Activated CD8-positive, alpha-beta memory T cell treated with anti-CD3 and anti-CD28 coated beads, Interleukin-2, amount 50 U/mL, for 1 hour (primary cell): ENCODE results near the gene ERCC1.
"Not testable (repeated sequence)": the region's sequence is repeated elsewhere in the genome, so short reads cannot be mapped to it uniquely, and the experiment has no call there.

Experiments used
- DNase-seq: peaks from one replicate; pipeline ENCODE4 v3.0.0-alpha.2; 2020; ENCODE audit errors: extremely low read depth

Gene ERCC1

GRCh38 chr19:45455707-45456499, 32.2 kb upstream of the ERCC1 start:
- no peak for DNase-seq

- no peak for DNase-seq
Measured at GRCh38 chr19:45451850-45452387, 28.2 kb upstream of the ERCC1 start.

- DNase-seq, result no peak
Measured at GRCh38 chr19:45451131-45451849, 27.6 kb upstream of the ERCC1 start.

DNA sequence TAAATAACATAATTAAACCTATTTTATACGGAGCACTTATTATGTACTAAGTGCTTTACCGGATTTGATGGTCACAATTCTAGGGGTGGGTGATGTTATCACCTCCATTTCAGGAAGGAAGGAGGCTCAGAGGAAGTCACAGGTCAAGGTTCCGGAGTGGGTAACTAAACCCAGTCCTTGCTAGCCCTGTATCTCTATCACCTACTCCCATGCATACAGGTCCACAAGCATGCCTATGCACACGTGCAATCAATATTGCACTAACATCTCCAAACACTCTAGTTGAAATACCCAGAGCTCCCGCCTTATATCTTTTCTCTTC, 26.3 kb upstream of the ERCC1 start:
- DNase-seq, result no peak

DNA sequence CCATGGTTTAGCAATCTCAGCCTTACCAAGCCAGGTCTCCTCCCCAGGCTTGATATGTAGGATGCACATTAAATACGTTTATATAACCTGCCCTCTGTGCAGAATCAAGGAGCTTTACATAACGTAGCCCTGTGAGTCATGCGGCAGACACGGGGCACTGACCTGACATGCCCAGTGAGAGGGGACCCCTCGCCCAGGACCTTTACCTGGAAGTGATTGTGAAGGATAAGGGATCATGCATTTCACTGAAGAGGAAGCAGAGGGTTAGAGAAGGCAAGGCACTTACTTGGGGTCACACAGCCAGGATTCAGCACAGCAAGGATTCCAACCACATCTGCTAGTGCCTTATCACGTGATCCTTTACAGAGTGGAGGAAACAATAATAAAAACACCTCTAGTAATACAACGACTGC, 25.2 kb upstream of the ERCC1 start:
- DNase-seq, result no peak

DNA sequence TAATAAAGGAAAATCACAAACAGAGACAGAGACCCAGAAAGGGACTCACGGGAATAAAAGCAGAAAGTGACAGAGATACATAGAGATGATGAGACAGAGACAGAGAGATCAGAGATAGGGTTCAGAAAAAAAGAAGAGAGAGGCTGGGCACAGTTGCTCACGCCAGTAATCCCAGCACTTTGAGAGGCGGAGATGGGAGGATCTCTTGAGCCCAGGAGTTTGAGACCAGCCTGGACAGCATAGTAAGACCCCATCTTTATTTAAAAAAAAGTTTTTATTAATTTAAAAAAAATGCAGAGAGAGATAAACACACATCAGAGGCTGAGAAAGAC, 24.7 kb upstream of the ERCC1 start:
- no peak for DNase-seq

- no peak for DNase-seq
Measured at GRCh38 chr19:45446944-45447343, 23.2 kb upstream of the ERCC1 start.

DNA sequence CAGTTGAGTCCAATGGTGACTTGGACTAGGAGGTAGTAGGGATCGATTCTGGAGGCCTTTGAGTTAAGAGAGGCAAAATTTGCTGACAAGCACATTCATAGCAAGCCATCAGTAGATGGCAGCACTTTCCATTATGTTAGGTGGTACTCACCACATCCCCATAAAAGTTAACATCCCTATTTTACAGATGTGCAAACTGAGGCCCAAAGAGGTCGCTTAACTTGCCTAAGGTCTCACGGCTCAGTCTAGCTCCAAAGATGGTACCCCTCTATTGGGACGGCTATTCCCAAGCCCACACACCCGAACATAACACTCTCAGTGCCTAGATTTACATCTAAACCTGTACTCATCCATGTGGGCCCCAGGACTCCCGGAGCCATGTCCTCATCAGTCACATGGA, 22.6 kb upstream of the ERCC1 start:
- DNase-seq, result no peak

DNA sequence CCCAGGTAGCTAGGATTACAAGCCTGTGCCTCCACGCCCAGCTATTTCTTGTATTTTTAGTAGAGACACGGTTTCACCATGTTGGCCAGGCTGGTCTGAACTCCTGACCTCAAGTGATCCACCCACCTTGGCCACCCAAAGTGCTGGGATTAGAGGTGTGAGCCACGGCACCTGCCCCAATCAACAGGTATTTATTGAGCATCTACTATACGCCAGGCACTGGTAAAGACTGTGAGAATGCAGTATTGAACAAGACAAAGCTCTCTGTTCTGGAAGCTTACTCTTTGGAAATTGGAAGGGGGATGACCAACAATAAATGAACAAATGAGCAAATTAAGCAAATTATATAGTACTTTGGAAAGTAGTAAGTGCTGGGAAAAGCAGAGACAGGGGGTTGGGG, 21.4 kb upstream of the ERCC1 start:
- no peak for DNase-seq

- no peak for DNase-seq
Measured at GRCh38 chr19:45444318-45445041, 20.8 kb upstream of the ERCC1 start.

GRCh38 chr19:45443462-45444317, 20.0 kb upstream of the ERCC1 start:
- no peak for DNase-seq

DNA sequence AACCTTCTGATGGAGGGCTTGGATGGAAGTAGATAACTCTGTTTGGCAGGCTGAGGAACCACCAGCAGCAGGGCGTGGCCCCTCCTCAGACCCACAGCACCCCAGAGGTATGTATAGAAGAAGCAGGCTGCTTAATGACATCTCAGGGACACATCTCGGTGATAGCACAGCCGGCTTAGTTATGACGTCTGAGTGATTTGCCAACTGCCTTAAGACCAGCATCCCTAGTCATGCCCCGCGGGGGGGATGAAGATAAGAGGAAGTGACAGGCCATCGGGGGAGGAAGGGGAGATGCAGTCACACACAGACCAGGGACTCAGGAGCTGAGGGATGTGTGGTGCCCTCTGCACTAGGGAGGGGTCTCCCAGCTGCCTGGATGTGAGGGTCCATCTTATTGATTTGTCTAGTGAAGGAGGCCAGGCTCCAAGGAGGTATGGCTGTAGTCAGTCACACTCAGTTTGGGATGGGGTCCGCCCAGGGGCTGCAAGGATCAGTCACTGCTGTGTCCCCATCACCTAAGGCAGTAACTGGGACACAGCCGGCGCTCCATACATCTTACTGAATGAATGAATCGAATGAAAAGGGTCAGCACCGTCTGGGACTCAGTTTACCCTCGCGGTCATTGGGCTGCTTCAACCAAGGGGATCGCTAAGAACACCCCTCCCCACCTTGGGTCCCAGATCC, 19.2 kb upstream of the ERCC1 start:
- no peak for DNase-seq

GRCh38 chr19:45442408-45442777, 18.7 kb upstream of the ERCC1 start:
- no peak for DNase-seq

GRCh38 chr19:45440873-45441654, 17.3 kb upstream of the ERCC1 start:
- DNase-seq, result no peak

GRCh38 chr19:45440259-45440638, 16.5 kb upstream of the ERCC1 start:
- no peak for DNase-seq

GRCh38 chr19:45439569-45440258, 16.0 kb upstream of the ERCC1 start:
- peak; percentile 72 for DNase-seq

GRCh38 chr19:45439190-45439568, 15.5 kb upstream of the ERCC1 start:
- no peak for DNase-seq

DNA sequence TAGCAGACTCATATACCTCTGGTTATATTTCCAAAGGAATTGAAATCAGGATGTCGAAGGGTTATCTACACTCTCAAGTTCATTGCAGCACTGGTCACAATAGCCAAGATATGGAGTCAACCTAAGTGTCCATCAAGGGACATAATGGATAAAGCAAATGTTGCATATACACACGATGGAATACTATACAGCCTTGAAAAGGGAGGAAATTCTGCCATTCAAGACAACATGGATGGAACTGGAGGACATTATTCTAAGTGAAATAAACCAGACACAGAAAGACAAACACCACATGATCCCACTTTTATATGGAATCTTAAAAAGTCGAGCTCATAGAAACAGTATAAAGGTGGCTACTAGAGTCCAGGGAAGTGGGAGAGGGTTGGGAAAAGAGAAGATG, 13.6 kb upstream of the ERCC1 start:
- no peak for DNase-seq

DNA sequence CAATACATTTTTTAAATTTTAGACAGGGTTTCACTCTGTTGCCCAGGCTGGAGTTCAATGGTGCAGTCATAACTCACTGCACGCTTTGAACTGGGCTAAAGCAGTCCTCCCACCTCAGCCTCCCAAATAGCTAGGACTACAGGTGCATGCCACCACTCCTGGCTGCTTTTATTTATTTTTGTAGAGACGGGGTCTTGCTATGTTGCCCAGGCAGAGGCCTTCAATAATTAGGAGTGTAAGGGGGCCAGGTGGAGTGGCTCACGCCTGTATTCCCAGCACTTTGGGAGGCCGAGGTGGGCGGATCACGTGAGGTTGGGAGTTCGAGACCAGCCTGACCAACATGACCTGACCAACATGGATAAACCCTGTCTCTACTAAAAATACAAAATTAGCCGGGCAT, 8.8 kb upstream of the ERCC1 start:
- not testable (repeated sequence) for DNase-seq

GRCh38 chr19:45431008-45431407, 7.3 kb upstream of the ERCC1 start:
- not testable (repeated sequence) for DNase-seq
